Mammary epithelial cell (primary cell): Measurements from ENCODE around the gene GALK2.

Source experiments
- CTCF ChIP-seq, 2 donors: IDR thresholded peaks in 1 of 2; conservative IDR thresholded peaks in 1 of 2; 2 replicates each; pipeline ENCODE4 v1.5.1; 2011 to 2012; ENCODE audit warnings: inconsistent platforms in 2 of 2, low read length in 2 of 2, mild to moderate bottlenecking in 2 of 2, control low read depth in 1 of 2, low read depth in 1 of 2; ENCODE audit not compliant: insufficient read depth in 1 of 2; ENCODE audit errors: extremely low read depth in 1 of 2
- EZH2 ChIP-seq: IDR thresholded peaks from 2 replicates; pipeline ENCODE4 v1.6.1; 2012; ENCODE audit warnings: low read length, inconsistent platforms, borderline replicate concordance

GRCh38 chr15:49174902-49175301, 4.9 kb downstream of the GALK2 start:
- TF ChIP-seq CTCF (conservative IDR thresholded peaks at IDR 0.05 in 1 of 2, IDR thresholded peaks at IDR 0.05 in 1 of 2; ENCODE audit: extremely low read depth in 1 of 2, insufficient read depth in 1 of 2, low read depth in 1 of 2, low read length in 2 of 2): no peak
- TF ChIP-seq EZH2: no peak
